Measurements from ENCODE around the gene NQO2. TPM values are rescaled to one million over a fixed set of nuclear protein-coding genes. Genes with fewer than 3 reads are reported as not detected.

Gene NQO2
- total and polyA plus RNA-seq, 2 of the 13 experiments (the other 11 are each of a cell fraction or from before 2014, with no cell fraction given), result 32.2 to 56.5 TPM

DNA sequence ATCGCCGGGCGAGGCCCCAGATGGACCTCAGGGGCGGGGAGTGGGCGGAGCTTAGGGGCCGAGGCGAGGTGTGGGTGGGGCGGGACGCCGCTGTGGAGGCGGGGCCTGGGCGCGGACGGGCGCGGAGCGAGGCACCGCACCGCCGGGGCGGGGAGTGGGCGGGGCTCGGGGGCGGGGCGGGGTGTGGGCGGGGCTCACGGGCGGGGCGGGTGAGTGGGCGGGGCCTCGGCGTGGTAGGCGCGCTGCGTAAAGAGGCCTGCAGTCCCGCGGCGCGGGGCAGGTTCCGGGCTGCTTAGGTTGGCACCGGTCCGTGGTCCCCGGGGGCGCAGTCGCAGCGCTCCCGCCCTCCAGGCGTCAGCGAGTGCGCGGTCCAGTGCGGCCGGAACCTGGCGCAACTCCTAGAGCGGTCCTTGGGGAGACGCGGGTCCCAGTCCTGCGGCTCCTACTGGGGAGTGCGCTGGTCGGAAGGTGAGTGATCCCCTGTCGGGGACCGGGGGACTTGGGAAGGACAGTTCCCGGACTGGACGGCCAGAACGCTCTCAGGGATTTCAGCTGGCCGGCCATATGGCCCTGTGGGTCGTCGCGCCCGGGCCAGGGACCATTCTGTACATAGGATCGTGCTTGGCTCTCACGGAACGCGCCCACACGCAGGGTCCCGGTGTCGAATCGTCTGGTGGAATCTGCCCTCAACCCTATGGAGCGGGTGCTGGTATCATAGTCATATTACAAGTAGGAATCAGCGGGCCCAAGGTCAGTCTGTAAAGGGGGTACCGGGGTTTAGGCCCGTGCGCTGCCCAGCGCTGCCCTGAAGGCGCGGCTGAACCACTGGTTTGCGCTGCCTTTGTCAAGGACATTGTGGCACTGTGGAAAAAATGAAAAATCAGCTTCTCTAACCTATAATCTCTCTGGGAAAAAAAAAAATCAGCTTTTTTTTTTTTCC is at the start of gene NQO2 (continued):
- TF ChIP-seq, protein P1, sequence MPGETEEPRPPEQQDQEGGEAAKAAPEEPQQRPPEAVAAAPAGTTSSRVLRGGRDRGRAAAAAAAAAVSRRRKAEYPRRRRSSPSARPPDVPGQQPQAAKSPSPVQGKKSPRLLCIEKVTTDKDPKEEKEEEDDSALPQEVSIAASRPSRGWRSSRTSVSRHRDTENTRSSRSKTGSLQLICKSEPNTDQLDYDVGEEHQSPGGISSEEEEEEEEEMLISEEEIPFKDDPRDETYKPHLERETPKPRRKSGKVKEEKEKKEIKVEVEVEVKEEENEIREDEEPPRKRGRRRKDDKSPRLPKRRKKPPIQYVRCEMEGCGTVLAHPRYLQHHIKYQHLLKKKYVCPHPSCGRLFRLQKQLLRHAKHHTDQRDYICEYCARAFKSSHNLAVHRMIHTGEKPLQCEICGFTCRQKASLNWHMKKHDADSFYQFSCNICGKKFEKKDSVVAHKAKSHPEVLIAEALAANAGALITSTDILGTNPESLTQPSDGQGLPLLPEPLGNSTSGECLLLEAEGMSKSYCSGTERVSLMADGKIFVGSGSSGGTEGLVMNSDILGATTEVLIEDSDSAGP (CRISPR knock-in tag; IDR thresholded peaks at IDR 0.05; ENCODE audit: borderline replicate concordance), result peak; percentile 63
- no peak for TF ChIP-seq ASH2L (IDR thresholded peaks at IDR 0.05; ENCODE audit: insufficient read length, low read depth, low read length)
- peak; percentile 6; the same call in 1 of the 2 replicates for TF ChIP-seq ZNF761 (CRISPR knock-in tag; conservative IDR thresholded peaks at IDR 0.05)
- TF ChIP-seq BRCA1 (CRISPR knock-in tag; IDR thresholded peaks at IDR 0.05), result no peak; the same call in 1 of the 2 replicates
- no peak for TF ChIP-seq ZNF431 (CRISPR knock-in tag; IDR thresholded peaks at IDR 0.05; ENCODE audit: borderline replicate concordance, low read depth)
- 0 out of 2 replicates have a peak, but pooled peaks have one; percentile 57 for TF ChIP-seq ZNF256 (CRISPR knock-in tag; conservative IDR thresholded peaks at IDR 0.05)
- TF ChIP-seq ZNF354B (CRISPR knock-in tag; IDR thresholded peaks at IDR 0.05), result 0 out of 2 replicates have a peak, but pooled peaks have one; percentile 14
- peak; percentile 82 for TF ChIP-seq ETV5 (CRISPR knock-in tag; IDR thresholded peaks at IDR 0.05; ENCODE audit: borderline replicate concordance)
- TF ChIP-seq ZNF20 (CRISPR knock-in tag; IDR thresholded peaks at IDR 0.05), result no peak
- no peak for TF ChIP-seq ZIK1 (CRISPR knock-in tag; IDR thresholded peaks at IDR 0.05; ENCODE audit: borderline replicate concordance, low read depth)
- TF ChIP-seq ZBTB3 (CRISPR knock-in tag; IDR thresholded peaks at IDR 0.05; ENCODE audit: borderline replicate concordance, low read depth), result no peak
- no peak; the same call in 1 of the 2 replicates for TF ChIP-seq KDM3A (CRISPR knock-in tag; IDR thresholded peaks at IDR 0.05; ENCODE audit: low read depth)
- TF ChIP-seq TEAD2 (CRISPR knock-in tag; IDR thresholded peaks at IDR 0.05), result no peak
- TF ChIP-seq PRMT3 (CRISPR knock-in tag; IDR thresholded peaks at IDR 0.05; ENCODE audit: borderline replicate concordance, low read depth), result peak; percentile 69; the same call in 1 of the 2 replicates
- TF ChIP-seq SNAI1 (CRISPR knock-in tag; IDR thresholded peaks at IDR 0.05; ENCODE audit: borderline replicate concordance), result peak; percentile 65; the same call in 1 of the 2 replicates
- TF ChIP-seq, protein P2, sequence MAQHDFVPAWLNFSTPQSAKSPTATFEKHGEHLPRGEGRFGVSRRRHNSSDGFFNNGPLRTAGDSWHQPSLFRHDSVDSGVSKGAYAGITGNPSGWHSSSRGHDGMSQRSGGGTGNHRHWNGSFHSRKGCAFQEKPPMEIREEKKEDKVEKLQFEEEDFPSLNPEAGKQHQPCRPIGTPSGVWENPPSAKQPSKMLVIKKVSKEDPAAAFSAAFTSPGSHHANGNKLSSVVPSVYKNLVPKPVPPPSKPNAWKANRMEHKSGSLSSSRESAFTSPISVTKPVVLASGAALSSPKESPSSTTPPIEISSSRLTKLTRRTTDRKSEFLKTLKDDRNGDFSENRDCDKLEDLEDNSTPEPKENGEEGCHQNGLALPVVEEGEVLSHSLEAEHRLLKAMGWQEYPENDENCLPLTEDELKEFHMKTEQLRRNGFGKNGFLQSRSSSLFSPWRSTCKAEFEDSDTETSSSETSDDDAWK (CRISPR knock-in tag; IDR thresholded peaks at IDR 0.05), result no peak
- TF ChIP-seq, protein P3, sequence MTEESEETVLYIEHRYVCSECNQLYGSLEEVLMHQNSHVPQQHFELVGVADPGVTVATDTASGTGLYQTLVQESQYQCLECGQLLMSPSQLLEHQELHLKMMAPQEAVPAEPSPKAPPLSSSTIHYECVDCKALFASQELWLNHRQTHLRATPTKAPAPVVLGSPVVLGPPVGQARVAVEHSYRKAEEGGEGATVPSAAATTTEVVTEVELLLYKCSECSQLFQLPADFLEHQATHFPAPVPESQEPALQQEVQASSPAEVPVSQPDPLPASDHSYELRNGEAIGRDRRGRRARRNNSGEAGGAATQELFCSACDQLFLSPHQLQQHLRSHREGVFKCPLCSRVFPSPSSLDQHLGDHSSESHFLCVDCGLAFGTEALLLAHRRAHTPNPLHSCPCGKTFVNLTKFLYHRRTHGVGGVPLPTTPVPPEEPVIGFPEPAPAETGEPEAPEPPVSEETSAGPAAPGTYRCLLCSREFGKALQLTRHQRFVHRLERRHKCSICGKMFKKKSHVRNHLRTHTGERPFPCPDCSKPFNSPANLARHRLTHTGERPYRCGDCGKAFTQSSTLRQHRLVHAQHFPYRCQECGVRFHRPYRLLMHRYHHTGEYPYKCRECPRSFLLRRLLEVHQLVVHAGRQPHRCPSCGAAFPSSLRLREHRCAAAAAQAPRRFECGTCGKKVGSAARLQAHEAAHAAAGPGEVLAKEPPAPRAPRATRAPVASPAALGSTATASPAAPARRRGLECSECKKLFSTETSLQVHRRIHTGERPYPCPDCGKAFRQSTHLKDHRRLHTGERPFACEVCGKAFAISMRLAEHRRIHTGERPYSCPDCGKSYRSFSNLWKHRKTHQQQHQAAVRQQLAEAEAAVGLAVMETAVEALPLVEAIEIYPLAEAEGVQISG (CRISPR knock-in tag; IDR thresholded peaks at IDR 0.05), result peak; percentile 70
- no peak for TF ChIP-seq HNF4A (CRISPR knock-in tag; IDR thresholded peaks at IDR 0.05)
- peak; percentile 60; the same call in 1 of the 2 replicates for TF ChIP-seq ERF (CRISPR knock-in tag; IDR thresholded peaks at IDR 0.05)
- TF ChIP-seq, protein P4, sequence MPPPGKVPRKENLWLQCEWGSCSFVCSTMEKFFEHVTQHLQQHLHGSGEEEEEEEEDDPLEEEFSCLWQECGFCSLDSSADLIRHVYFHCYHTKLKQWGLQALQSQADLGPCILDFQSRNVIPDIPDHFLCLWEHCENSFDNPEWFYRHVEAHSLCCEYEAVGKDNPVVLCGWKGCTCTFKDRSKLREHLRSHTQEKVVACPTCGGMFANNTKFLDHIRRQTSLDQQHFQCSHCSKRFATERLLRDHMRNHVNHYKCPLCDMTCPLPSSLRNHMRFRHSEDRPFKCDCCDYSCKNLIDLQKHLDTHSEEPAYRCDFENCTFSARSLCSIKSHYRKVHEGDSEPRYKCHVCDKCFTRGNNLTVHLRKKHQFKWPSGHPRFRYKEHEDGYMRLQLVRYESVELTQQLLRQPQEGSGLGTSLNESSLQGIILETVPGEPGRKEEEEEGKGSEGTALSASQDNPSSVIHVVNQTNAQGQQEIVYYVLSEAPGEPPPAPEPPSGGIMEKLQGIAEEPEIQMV (CRISPR knock-in tag; IDR thresholded peaks at IDR 0.05; ENCODE audit: low read depth), result no peak
